Activated T-cell treated with anti-CD3 and anti-CD28 coated beads, Interleukin-2, amount 50 U/mL, for 4 hours (primary cell): Measurements from ENCODE around the gene STXBP6. TPM values are rescaled to one million over a fixed set of nuclear protein-coding genes. Genes with fewer than 3 reads are reported as not detected.

Experiments used
- ATAC-seq, 2 donors: fragments of 200-7000 bp; cut with Tn5 transposase; one replicate each; pipeline ENCODE4 v1.10.0; 2021
- DNase-seq: peaks from one replicate; pipeline ENCODE4 v3.0.0-alpha.2; 2020
- H3K27me3 Mint-ChIP-seq: one replicate; pipeline ENCODE4 v1.8.0; 2021; ENCODE audit warnings: low read depth, mixed read lengths
- H3K36me3 Mint-ChIP-seq: one replicate; pipeline ENCODE4 v1.8.0; 2022; ENCODE audit warnings: mixed read lengths; ENCODE audit not compliant: insufficient read depth
- H3K4me1 Mint-ChIP-seq: one replicate; pipeline ENCODE4 v1.8.0; 2021; ENCODE audit warnings: low read depth, mixed read lengths
- H3K4me3 Mint-ChIP-seq: one replicate; pipeline ENCODE4 v1.8.0; 2021; ENCODE audit warnings: mild to moderate bottlenecking, moderate library complexity, mixed read lengths
- H3K9me3 Mint-ChIP-seq: one replicate; pipeline ENCODE4 v1.8.0; 2021; ENCODE audit warnings: mixed read lengths
- total RNA-seq, 3 donors: library from RNA; stranded (reverse); gene quantifications; one replicate each; pipeline ENCODE4 v1.2.1, GENCODE V29; 2021

STXBP6 gene
- total RNA-seq, 3 donors from 2014 or later: 0.18 TPM; not detected in 2

GRCh38 chr14:24904533-24904932 lies 145.4 kb downstream of the STXBP6 start:
- H3K4me1 Mint-ChIP-seq: no peaks in the 10 kb centered on the region
- ATAC-seq (no peak), DNase-seq (no peak)
- H3K9me3 Mint-ChIP-seq: no peaks in the 10 kb centered on the region
- H3K4me3 Mint-ChIP-seq: no peak overlapping the region
- peaks cover 8% of the 10 kb centered on the region for H3K27me3 Mint-ChIP-seq
- H3K36me3 Mint-ChIP-seq: no peaks in the 10 kb centered on the region

- Mint-ChIP-seq H3K9me3 (no peaks in the 10 kb centered on the region), H3K36me3 (no peaks in the 10 kb centered on the region), H3K27me3 (peaks cover 8% of the 10 kb centered on the region), H3K4me1 (no peaks in the 10 kb centered on the region), H3K4me3 (no peak overlapping the region)
- no peak for DNase-seq
- ATAC-seq: no peak
Observed at GRCh38 chr14:24903337-24903736, 146.6 kb downstream of the STXBP6 start.

GRCh38 chr14:24900269-24901100 lies 149.5 kb downstream of the STXBP6 start:
- H3K4me1 Mint-ChIP-seq: no peaks in the 10 kb centered on the region
- ATAC-seq (no peak), DNase-seq (no peak)
- no peak overlapping the region for H3K4me3 Mint-ChIP-seq
- peaks cover 10% of the 10 kb centered on the region for H3K27me3 Mint-ChIP-seq
- no peaks in the 10 kb centered on the region for H3K9me3 Mint-ChIP-seq
- no peaks in the 10 kb centered on the region for H3K36me3 Mint-ChIP-seq

GRCh38 chr14:24897793-24898192 lies 152.2 kb downstream of the STXBP6 start:
- H3K4me3 Mint-ChIP-seq: no peak overlapping the region

GRCh38 chr14:24895622-24896021 lies 154.3 kb downstream of the STXBP6 start:
- Mint-ChIP-seq H3K36me3 (no peaks in the 10 kb centered on the region), H3K4me3 (no peak overlapping the region), H3K27me3 (peaks cover 6% of the 10 kb centered on the region), H3K9me3 (peaks cover 9% of the 10 kb centered on the region), H3K4me1 (no peaks in the 10 kb centered on the region)
- ATAC-seq: no peak
- DNase-seq: no peak

More at GRCh38 chr14:24897793-24898192, 152.2 kb downstream of the STXBP6 start:
- Mint-ChIP-seq H3K4me1 (no peaks in the 10 kb centered on the region), H3K9me3 (no peaks in the 10 kb centered on the region), H3K27me3 (peaks cover 10% of the 10 kb centered on the region), H3K36me3 (no peaks in the 10 kb centered on the region)
- DNase-seq (no peak), ATAC-seq (no peak)

- H3K27me3 Mint-ChIP-seq: peaks cover 6% of the 10 kb centered on the region
- DNase-seq (no peak), ATAC-seq (no peak)
- H3K9me3 Mint-ChIP-seq: peaks cover 11% of the 10 kb centered on the region
- H3K4me1 Mint-ChIP-seq: no peaks in the 10 kb centered on the region
- no peak overlapping the region for H3K4me3 Mint-ChIP-seq
- H3K36me3 Mint-ChIP-seq: no peaks in the 10 kb centered on the region
Observed at GRCh38 chr14:24895243-24895583, 154.7 kb downstream of the STXBP6 start.

- Mint-ChIP-seq H3K9me3 (peaks cover 16% of the 10 kb centered on the region), H3K4me1 (no peaks in the 10 kb centered on the region), H3K4me3 (no peak overlapping the region), H3K36me3 (no peaks in the 10 kb centered on the region), H3K27me3 (peaks cover 6% of the 10 kb centered on the region)
- DNase-seq (no peak), ATAC-seq (no peak)
Observed at GRCh38 chr14:24894583-24895242, 155.2 kb downstream of the STXBP6 start.

- no peaks in the 10 kb centered on the region for H3K4me1 Mint-ChIP-seq
- peaks cover 16% of the 10 kb centered on the region for H3K9me3 Mint-ChIP-seq
- H3K36me3 Mint-ChIP-seq: no peaks in the 10 kb centered on the region
- DNase-seq (no peak), ATAC-seq (no peak)
- H3K4me3 Mint-ChIP-seq: no peak overlapping the region
- peaks cover 10% of the 10 kb centered on the region for H3K27me3 Mint-ChIP-seq
Observed at GRCh38 chr14:24892497-24893051, 157.4 kb downstream of the STXBP6 start.

- Mint-ChIP-seq H3K9me3 (peaks cover 16% of the 10 kb centered on the region), H3K27me3 (peaks cover 10% of the 10 kb centered on the region), H3K4me1 (no peaks in the 10 kb centered on the region), H3K36me3 (no peaks in the 10 kb centered on the region), H3K4me3 (no peak overlapping the region)
- DNase-seq: no peak
- ATAC-seq: no peak
Observed at GRCh38 chr14:24891987-24892496, 157.9 kb downstream of the STXBP6 start.

- no peaks in the 10 kb centered on the region for H3K4me1 Mint-ChIP-seq
- peaks cover 16% of the 10 kb centered on the region for H3K9me3 Mint-ChIP-seq
- ATAC-seq (no peak), DNase-seq (no peak)
- no peak overlapping the region for H3K4me3 Mint-ChIP-seq
- H3K27me3 Mint-ChIP-seq: peaks cover 13% of the 10 kb centered on the region
- H3K36me3 Mint-ChIP-seq: no peaks in the 10 kb centered on the region
Observed at GRCh38 chr14:24890716-24891115, 159.2 kb downstream of the STXBP6 start.

GRCh38 chr14:24889843-24890242 lies 160.1 kb downstream of the STXBP6 start:
- Mint-ChIP-seq H3K27me3 (peaks cover 13% of the 10 kb centered on the region), H3K4me1 (no peaks in the 10 kb centered on the region), H3K4me3 (no peak overlapping the region), H3K36me3 (no peaks in the 10 kb centered on the region), H3K9me3 (peaks cover 16% of the 10 kb centered on the region)
- ATAC-seq (no peak), DNase-seq (no peak)

- H3K9me3 Mint-ChIP-seq: peaks cover 16% of the 10 kb centered on the region
- no peak overlapping the region for H3K4me3 Mint-ChIP-seq
- DNase-seq (no peak), ATAC-seq (no peak)
- no peaks in the 10 kb centered on the region for H3K36me3 Mint-ChIP-seq
- no peaks in the 10 kb centered on the region for H3K4me1 Mint-ChIP-seq
- H3K27me3 Mint-ChIP-seq: peaks cover 13% of the 10 kb centered on the region
Observed at GRCh38 chr14:24888532-24888931, 161.4 kb downstream of the STXBP6 start.

GRCh38 chr14:24887623-24888304 lies 162.2 kb downstream of the STXBP6 start:
- Mint-ChIP-seq H3K27me3 (peaks cover 13% of the 10 kb centered on the region), H3K4me1 (no peaks in the 10 kb centered on the region), H3K9me3 (peaks cover 16% of the 10 kb centered on the region), H3K36me3 (no peaks in the 10 kb centered on the region), H3K4me3 (no peak overlapping the region)
- no peak for ATAC-seq
- no peak for DNase-seq

GRCh38 chr14:24885410-24885913 lies 164.5 kb downstream of the STXBP6 start:
- no peak overlapping the region for H3K4me3 Mint-ChIP-seq
- no peaks in the 10 kb centered on the region for H3K36me3 Mint-ChIP-seq
- ATAC-seq (no peak), DNase-seq (no peak)
- no peaks in the 10 kb centered on the region for H3K4me1 Mint-ChIP-seq
- peaks cover 13% of the 10 kb centered on the region for H3K27me3 Mint-ChIP-seq
- peaks cover 6% of the 10 kb centered on the region for H3K9me3 Mint-ChIP-seq
